DND-41 (cell line): Measurements from ENCODE around the gene RGS3.

Experiments used
- ATAC-seq: fragments of 200-7000 bp; cut with Tn5 transposase; 3 replicates; pipeline ENCODE4 v1.9.1; 2021; ENCODE audit warnings: low read depth; ENCODE audit not compliant: insufficient read depth
- DNase-seq: peaks from one replicate; pipeline ENCODE4 v3.0.0-alpha.2; 2020
- H2AFZ ChIP-seq: 2 replicates; pipeline ENCODE4 v1.6.0; 2012; ENCODE audit warnings: low read depth, low read length
- H3K27ac ChIP-seq: 2 replicates; pipeline ENCODE4 v1.5.1; 2012; ENCODE audit warnings: low read length, inconsistent platforms
- H3K27me3 ChIP-seq: fragments of 200-600 bp; sonication (generic); 2 replicates; pipeline ENCODE4 v1.6.0; 2012; ENCODE audit warnings: low read length, mild to moderate bottlenecking, inconsistent platforms; ENCODE audit not compliant: insufficient read depth, poor library complexity
- H3K36me3 ChIP-seq: 2 replicates; pipeline ENCODE4 v1.5.1; 2012; ENCODE audit warnings: low read length, inconsistent platforms; ENCODE audit not compliant: insufficient read depth
- H3K4me1 ChIP-seq: 2 replicates; pipeline ENCODE4 v1.5.1; 2012; ENCODE audit warnings: mild to moderate bottlenecking, low read length; ENCODE audit not compliant: insufficient read depth
- H3K4me2 ChIP-seq: 2 replicates; pipeline ENCODE4 v1.6.0; 2012; ENCODE audit warnings: mild to moderate bottlenecking, moderate library complexity, low read length, inconsistent platforms; ENCODE audit not compliant: insufficient read depth
- H3K4me3 ChIP-seq, 2 experiments: fragments of 200-600 bp in 1 of 2; shearing (Covaris generic) in 1 of 2; 2 replicates each; pipeline ENCODE4 v1.5.1; 2012 to 2016; ENCODE audit warnings: inconsistent platforms in 2 of 2, low read length in 2 of 2, mild to moderate bottlenecking in 2 of 2, low read depth in 1 of 2, moderate library complexity in 1 of 2
- H3K79me2 ChIP-seq: 2 replicates; pipeline ENCODE4 v1.6.0; 2012; ENCODE audit warnings: low read length, inconsistent platforms; ENCODE audit not compliant: insufficient read depth
- H3K9ac ChIP-seq: 2 replicates; pipeline ENCODE4 v1.6.0; 2012; ENCODE audit warnings: low read depth, mild to moderate bottlenecking, inconsistent platforms, low read length, moderate library complexity
- H3K9me3 ChIP-seq: 2 replicates; pipeline ENCODE4 v1.5.1; 2012; ENCODE audit warnings: low read length, moderate library complexity, mild to moderate bottlenecking, inconsistent platforms; ENCODE audit not compliant: insufficient read depth, severe bottlenecking
- H4K20me1 ChIP-seq: 2 replicates; pipeline ENCODE4 v1.6.0; 2012; ENCODE audit warnings: low read length; ENCODE audit not compliant: insufficient read depth
- CTCF ChIP-seq: IDR thresholded peaks from 2 replicates; pipeline ENCODE4 v1.5.1; 2012; ENCODE audit warnings: borderline replicate concordance, low read length, moderate library complexity, mild to moderate bottlenecking; ENCODE audit not compliant: poor library complexity, severe bottlenecking; ENCODE audit errors: extremely low read depth
- EZH2 ChIP-seq: IDR thresholded peaks from 3 replicates; pipeline ENCODE4 v1.6.1; 2012; ENCODE audit warnings: borderline replicate concordance, low read depth, mild to moderate bottlenecking, moderate library complexity, low read length, inconsistent platforms; ENCODE audit not compliant: severe bottlenecking

The RGS3 gene

GRCh38 chr9:113526841-113527240 is 63.3 kb downstream of the RGS3 start:
- TF ChIP-seq EZH2 (no peak), CTCF (no peak)
- Histone ChIP-seq H3K36me3 (no peaks in the 10 kb centered on the region; the same call in 1 of the 2 replicates), H3K4me1 (peaks cover 35% of the 10 kb centered on the region), H3K4me3 (no peak overlapping the region), H3K27me3 (no peaks in the 10 kb centered on the region), H3K79me2 (no peaks in the 10 kb centered on the region), H3K9ac (no peak overlapping the region), H3K9me3 (no peaks in the 10 kb centered on the region), H3K4me2 (no peak overlapping the region), H3K27ac (no peak overlapping the region), H2AFZ (no peak overlapping the region), H4K20me1 (no peaks in the 10 kb centered on the region)
- DNase-seq: no peak
- no peak for ATAC-seq

GRCh38 chr9:113528088-113528487 is 64.6 kb downstream of the RGS3 start:
- DNase-seq: no peak
- Histone ChIP-seq H3K4me2 (no peak overlapping the region), H3K27ac (no peak overlapping the region), H3K9me3 (no peaks in the 10 kb centered on the region), H3K36me3 (no peaks in the 10 kb centered on the region; the same call in 1 of the 2 replicates), H3K27me3 (no peaks in the 10 kb centered on the region), H4K20me1 (no peaks in the 10 kb centered on the region), H2AFZ (no peak overlapping the region), H3K9ac (no peak overlapping the region), H3K79me2 (no peaks in the 10 kb centered on the region), H3K4me1 (peaks cover 25% of the 10 kb centered on the region), H3K4me3 (no peak overlapping the region)
- TF ChIP-seq CTCF: no peak
- TF ChIP-seq EZH2: no peak
- ATAC-seq: no peak

GRCh38 chr9:113528811-113529210 is 65.3 kb downstream of the RGS3 start:
- DNase-seq (no peak), ATAC-seq (no peak)
- Histone ChIP-seq H3K4me1 (peaks cover 17% of the 10 kb centered on the region), H3K36me3 (no peaks in the 10 kb centered on the region; the same call in 1 of the 2 replicates), H4K20me1 (no peaks in the 10 kb centered on the region), H3K4me3 (no peak overlapping the region), H3K9ac (no peak overlapping the region), H3K9me3 (no peaks in the 10 kb centered on the region), H3K4me2 (no peak overlapping the region), H2AFZ (no peak overlapping the region), H3K79me2 (no peaks in the 10 kb centered on the region), H3K27me3 (no peaks in the 10 kb centered on the region), H3K27ac (no peak overlapping the region)
- TF ChIP-seq CTCF (no peak), EZH2 (no peak)
